K562 (cell line): Measurements from ENCODE around the gene KLC3. TPM values are rescaled to one million over a fixed set of nuclear protein-coding genes. Genes with fewer than 3 reads are reported as not detected.

ENCODE experiments used
- ARID1B ChIP-seq: fragments of 450-650 bp; IDR thresholded peaks from 2 replicates; pipeline ENCODE4 v1.6.1; 2016; ENCODE audit warnings: antibody characterized with exemption, mild to moderate bottlenecking, inconsistent platforms
- CBFB ChIP-seq: sonication (generic); formaldehyde crosslinking; IDR thresholded peaks from 2 replicates; pipeline ENCODE4 v1.4.0; 2020; ENCODE audit warnings: mild to moderate bottlenecking, missing genetic modification reagents
- MAFK ChIP-seq: IDR thresholded peaks from 2 replicates; pipeline ENCODE4 v1.6.1; 2011; ENCODE audit warnings: low read length, improper control_type of control experiment
- MCM2 ChIP-seq: fragments of 450-650 bp; IDR thresholded peaks from 2 replicates; pipeline ENCODE4 v1.6.1; 2017; ENCODE audit warnings: low read depth, mild to moderate bottlenecking
- MTA3 ChIP-seq: fragments of 450-650 bp; formaldehyde crosslinking; IDR thresholded peaks from 2 replicates; pipeline ENCODE4 v1.6.1; 2017; ENCODE audit warnings: mild to moderate bottlenecking, borderline replicate concordance
- RBM34 ChIP-seq: fragments of 200-400 bp; formaldehyde crosslinking; IDR thresholded peaks from 2 replicates; pipeline ENCODE4 v1.6.1; 2018; ENCODE audit warnings: low read length, borderline replicate concordance; ENCODE audit not compliant: insufficient read depth
- SMAD3 ChIP-seq: fragments of 450-650 bp; formaldehyde crosslinking; conservative IDR thresholded peaks from 2 replicates; pipeline ENCODE4 v1.4.0; 2020; ENCODE audit warnings: mild to moderate bottlenecking
- XRCC3 ChIP-seq: fragments of 450-650 bp; IDR thresholded peaks from 2 replicates; pipeline ENCODE4 v1.6.1; 2017; ENCODE audit warnings: mild to moderate bottlenecking, moderate library complexity
- ZC3H11A ChIP-seq: IDR thresholded peaks from 2 replicates; pipeline ENCODE4 v1.6.1; 2012; ENCODE audit warnings: low read depth, low read length, improper control_type of control experiment
- ZNF121 ChIP-seq: sonication (generic); formaldehyde crosslinking; conservative IDR thresholded peaks from 2 replicates; pipeline ENCODE4 v1.8.0; 2022; ENCODE audit warnings: missing genetic modification reagents
- ZNF146 ChIP-seq: IDR thresholded peaks from one replicate; pipeline ENCODE4 v1.6.1; 2018; ENCODE audit warnings: missing compliant biosample characterization; ENCODE audit not compliant: unreplicated experiment
- ZNF217 ChIP-seq: sonication (generic); formaldehyde crosslinking; IDR thresholded peaks from 2 replicates; pipeline ENCODE4 v1.8.0; 2022; ENCODE audit warnings: mild to moderate bottlenecking, missing genetic modification reagents
- ZNF354B ChIP-seq: fragments of 250-450 bp; sonication (Bioruptor Pico); IDR thresholded peaks from 2 replicates; pipeline ENCODE4 v1.4.0; 2020
- ZNF384 ChIP-seq: IDR thresholded peaks from 2 replicates; pipeline ENCODE4 v1.6.1; 2012; ENCODE audit warnings: low read depth, low read length, improper control_type of control experiment
- ZNF75A ChIP-seq: fragments of 450-650 bp; formaldehyde crosslinking; IDR thresholded peaks from 2 replicates; pipeline ENCODE4 v1.4.0; 2020; ENCODE audit warnings: mild to moderate bottlenecking
- polyA plus RNA-seq, 8 experiments: library from polyadenylated mRNA; depleted of rRNA in 4 of 8; stranded (reverse) in 5 of 8; unstranded in 3 of 8; fragments of >200 nt; fragmentation: Nextera tagmentation in 2 of 8; fragmentation: Illumina TruSeq in 1 of 8; extraction: Ambion mirVana in 2 of 8; extraction: Trizol in 1 of 8; gene quantifications; 2 replicates each; pipeline versions ENCODE4 v1.2.1 to v1.2.3, GENCODE V29; 2011 to 2014; ENCODE audit warnings: inconsistent platforms in 1 of 8, missing spikeins in 1 of 8
- total RNA-seq, 7 experiments: library from RNA; depleted of rRNA in 6 of 7; stranded (reverse); fragments of >200 nt in 6 of 7; fragmentation: Illumina TruSeq in 2 of 7; extraction: Trizol in 2 of 7; gene quantifications; 2 replicates each; pipeline versions ENCODE4 v1.2.1 to v1.2.3, GENCODE V29; 2011 to 2021; ENCODE audit warnings: low replicate concordance in 1 of 7
- TF ChIP-seq, protein P1 (sequence below): fragments of 250-450 bp; sonication (Bioruptor Pico); IDR thresholded peaks from 2 replicates; pipeline ENCODE4 v1.5.0; 2021
- TF ChIP-seq, protein P2 (sequence below), 2 experiments: IDR thresholded peaks; 2 replicates each; pipeline ENCODE4 v1.6.1; 2011; ENCODE audit warnings: borderline replicate concordance in 1 of 2, control low read depth in 1 of 2, low read depth in 1 of 2, low read length in 1 of 2, mild to moderate bottlenecking in 1 of 2, mixed read lengths in 1 of 2, moderate library complexity in 1 of 2; ENCODE audit not compliant: insufficient read depth in 1 of 2, insufficient read length in 1 of 2, poor library complexity in 1 of 2, severe bottlenecking in 1 of 2; ENCODE audit errors: extremely low read depth in 1 of 2
- TF ChIP-seq, protein P3 (sequence below), 2 experiments: IDR thresholded peaks; 2 replicates each; pipeline ENCODE4 v1.6.1; 2012; ENCODE audit warnings: improper control_type of control experiment in 2 of 2, low read depth in 2 of 2, low read length in 2 of 2, borderline replicate concordance in 1 of 2
- TF ChIP-seq, protein P4 (sequence below): fragments of 450-650 bp; formaldehyde crosslinking; IDR thresholded peaks from 2 replicates; pipeline ENCODE4 v1.4.0; 2020; ENCODE audit warnings: mild to moderate bottlenecking, mixed read lengths

KLC3 gene
- total and polyA plus RNA-seq, 9 of the 15 experiments (the other 6 are each of a cell fraction or from before 2014, with no cell fraction given), result 0.03 to 1.2 (median 0.59) TPM; not detected in 3

DNA sequence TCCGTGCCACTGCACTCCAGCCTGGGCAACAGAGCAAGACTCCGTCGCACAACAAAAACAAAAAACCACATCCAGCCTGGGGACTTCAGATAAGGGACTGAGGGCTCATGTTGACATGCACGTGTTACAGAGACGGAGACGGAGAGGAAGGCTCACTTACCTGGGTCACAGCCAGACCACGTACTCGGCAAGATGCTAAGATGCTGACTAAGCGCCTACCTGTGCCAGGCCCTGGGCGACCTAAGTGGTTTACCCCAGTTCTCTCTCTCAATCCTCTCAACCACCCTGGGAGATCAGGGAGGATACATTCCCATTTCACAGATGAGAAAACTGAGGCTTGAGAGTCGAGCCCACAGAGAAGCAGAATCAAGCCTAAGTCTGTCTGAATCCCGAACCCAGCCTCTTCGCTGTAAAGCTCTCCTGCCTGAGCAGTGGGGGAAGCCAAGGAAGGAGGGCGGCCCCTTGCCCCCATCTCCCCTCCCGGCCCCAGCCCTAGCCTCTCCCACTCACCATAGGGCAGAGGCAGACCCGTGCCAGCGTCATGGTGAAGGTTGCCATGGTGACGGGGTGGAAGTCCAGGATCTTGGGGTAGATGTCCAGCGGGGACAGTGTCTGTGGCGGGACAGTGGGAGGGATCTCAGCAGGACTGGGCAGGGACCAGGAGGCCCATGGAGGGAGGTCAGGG, 16.4 kb downstream of the KLC3 start (continued):
- TF ChIP-seq MAFK (peak; percentile 28; the same call in 1 of the 2 replicates), MCM2 (no peak), ZNF146 (CRISPR knock-in tag) (no peak), ZNF354B (no peak), XRCC3 (no peak), ARID1B (peak; percentile 67), ZNF217 (CRISPR knock-in tag) (no peak), SMAD3 (CRISPR knock-in tag) (no peak), ZNF384 (no peak), ZC3H11A (no peak), CBFB (CRISPR knock-in tag) (no peak), ZNF75A (CRISPR knock-in tag) (no peak), RBM34 (no peak), MTA3 (no peak), ZNF121 (peak; percentile 97)
- TF ChIP-seq, protein P1, sequence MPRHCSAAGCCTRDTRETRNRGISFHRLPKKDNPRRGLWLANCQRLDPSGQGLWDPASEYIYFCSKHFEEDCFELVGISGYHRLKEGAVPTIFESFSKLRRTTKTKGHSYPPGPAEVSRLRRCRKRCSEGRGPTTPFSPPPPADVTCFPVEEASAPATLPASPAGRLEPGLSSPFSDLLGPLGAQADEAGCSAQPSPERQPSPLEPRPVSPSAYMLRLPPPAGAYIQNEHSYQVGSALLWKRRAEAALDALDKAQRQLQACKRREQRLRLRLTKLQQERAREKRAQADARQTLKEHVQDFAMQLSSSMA, result no peak
- TF ChIP-seq, protein P2, sequence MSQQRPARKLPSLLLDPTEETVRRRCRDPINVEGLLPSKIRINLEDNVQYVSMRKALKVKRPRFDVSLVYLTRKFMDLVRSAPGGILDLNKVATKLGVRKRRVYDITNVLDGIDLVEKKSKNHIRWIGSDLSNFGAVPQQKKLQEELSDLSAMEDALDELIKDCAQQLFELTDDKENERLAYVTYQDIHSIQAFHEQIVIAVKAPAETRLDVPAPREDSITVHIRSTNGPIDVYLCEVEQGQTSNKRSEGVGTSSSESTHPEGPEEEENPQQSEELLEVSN (IDR thresholded peaks at IDR 0.05; ENCODE audit: borderline replicate concordance in 1 of 2, extremely low read depth in 1 of 2, insufficient read depth in 1 of 2, insufficient read length in 1 of 2, low read depth in 1 of 2, low read length in 1 of 2, poor library complexity in 1 of 2, severe bottlenecking in 1 of 2), result no peak
- TF ChIP-seq, protein P3, sequence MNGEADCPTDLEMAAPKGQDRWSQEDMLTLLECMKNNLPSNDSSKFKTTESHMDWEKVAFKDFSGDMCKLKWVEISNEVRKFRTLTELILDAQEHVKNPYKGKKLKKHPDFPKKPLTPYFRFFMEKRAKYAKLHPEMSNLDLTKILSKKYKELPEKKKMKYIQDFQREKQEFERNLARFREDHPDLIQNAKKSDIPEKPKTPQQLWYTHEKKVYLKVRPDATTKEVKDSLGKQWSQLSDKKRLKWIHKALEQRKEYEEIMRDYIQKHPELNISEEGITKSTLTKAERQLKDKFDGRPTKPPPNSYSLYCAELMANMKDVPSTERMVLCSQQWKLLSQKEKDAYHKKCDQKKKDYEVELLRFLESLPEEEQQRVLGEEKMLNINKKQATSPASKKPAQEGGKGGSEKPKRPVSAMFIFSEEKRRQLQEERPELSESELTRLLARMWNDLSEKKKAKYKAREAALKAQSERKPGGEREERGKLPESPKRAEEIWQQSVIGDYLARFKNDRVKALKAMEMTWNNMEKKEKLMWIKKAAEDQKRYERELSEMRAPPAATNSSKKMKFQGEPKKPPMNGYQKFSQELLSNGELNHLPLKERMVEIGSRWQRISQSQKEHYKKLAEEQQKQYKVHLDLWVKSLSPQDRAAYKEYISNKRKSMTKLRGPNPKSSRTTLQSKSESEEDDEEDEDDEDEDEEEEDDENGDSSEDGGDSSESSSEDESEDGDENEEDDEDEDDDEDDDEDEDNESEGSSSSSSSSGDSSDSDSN (IDR thresholded peaks at IDR 0.05; ENCODE audit: borderline replicate concordance in 1 of 2, low read depth in 2 of 2, low read length in 2 of 2), result no peak
- TF ChIP-seq, protein P4, sequence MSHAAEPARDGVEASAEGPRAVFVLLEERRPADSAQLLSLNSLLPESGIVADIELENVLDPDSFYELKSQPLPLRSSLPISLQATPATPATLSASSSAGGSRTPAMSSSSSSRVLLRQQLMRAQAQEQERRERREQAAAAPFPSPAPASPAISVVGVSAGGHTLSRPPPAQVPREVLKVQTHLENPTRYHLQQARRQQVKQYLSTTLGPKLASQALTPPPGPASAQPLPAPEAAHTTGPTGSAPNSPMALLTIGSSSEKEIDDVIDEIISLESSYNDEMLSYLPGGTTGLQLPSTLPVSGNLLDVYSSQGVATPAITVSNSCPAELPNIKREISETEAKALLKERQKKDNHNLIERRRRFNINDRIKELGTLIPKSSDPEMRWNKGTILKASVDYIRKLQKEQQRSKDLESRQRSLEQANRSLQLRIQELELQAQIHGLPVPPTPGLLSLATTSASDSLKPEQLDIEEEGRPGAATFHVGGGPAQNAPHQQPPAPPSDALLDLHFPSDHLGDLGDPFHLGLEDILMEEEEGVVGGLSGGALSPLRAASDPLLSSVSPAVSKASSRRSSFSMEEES, result no peak
